Stimulated activated naive CD4-positive, alpha-beta T cell (primary cell): ENCODE results near the gene OSM.

ENCODE experiments used
- DNase-seq, 6 experiments: peaks; one replicate each; lab custom pipeline; 2025; lab: John Stamatoyannopoulos, UW

The OSM gene

DNA sequence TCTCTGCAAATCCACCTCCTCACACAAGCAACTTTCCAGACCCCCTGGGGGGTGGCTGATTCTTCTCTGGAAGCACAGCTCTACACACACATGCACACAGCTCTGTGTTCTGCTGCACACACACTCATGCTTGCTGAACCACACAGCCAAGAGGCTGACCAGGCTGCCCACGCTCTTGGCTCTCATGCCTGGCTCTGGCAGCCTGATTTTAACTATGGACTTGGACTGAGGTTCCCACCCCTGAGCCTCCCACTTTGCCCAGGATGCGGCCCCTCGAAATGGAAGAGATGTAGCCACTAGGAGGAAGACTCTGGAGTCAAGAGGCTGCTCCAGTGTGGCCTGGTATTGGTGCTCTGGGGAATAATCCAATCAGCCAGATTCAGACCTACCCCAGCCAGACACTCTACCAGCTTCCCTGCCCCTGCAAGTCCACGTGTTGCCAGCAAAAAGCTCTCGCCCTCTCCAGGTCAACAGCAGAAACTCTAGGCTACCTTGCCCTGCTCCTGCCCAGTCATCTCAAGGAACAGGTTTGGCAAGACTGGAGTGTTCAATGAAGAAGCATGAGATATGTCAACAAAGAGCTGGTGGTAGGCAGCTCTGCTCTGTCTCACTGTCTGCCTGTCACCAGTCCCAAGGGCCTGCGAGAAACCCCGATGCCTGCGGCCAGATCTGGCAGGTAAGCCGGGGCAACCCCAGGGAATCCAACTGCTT lies 31.5 kb upstream of the OSM start:
- no peak for DNase-seq

DNA sequence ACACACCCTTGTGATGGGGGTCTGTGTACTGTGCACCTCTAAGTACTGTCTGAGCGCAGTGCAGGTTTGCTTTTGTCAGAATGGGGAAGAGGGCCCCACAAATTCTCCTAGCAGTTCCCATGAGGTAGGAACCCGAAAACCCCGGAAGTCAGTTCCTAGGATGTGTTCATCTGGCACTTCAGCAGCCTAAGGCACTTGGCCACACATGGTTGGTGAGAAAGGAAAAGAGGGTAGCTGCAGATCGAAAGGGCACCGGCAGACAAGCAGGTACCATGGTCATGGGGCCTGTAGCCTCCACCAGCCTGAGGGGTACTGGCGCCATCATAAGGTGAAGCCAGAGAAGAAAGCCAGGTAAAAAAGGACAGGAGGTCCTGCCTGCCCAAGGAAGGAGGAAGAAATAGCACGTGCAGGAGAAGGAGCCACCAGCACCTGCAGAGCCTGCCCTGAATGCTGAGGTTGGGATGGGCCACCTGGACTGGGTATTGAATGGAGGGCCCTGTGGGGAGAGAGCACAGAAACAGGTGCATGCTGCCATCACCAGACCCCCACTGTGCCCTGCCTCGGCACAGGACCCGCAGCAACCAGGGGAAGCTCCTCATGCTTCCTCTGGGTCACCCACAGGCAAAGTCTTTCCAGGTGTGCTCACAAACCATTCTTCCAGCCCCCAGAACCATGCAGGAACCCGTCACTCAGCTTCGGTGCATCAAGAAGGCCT lies 30.8 kb upstream of the OSM start:
- DNase-seq, result no peak

DNA sequence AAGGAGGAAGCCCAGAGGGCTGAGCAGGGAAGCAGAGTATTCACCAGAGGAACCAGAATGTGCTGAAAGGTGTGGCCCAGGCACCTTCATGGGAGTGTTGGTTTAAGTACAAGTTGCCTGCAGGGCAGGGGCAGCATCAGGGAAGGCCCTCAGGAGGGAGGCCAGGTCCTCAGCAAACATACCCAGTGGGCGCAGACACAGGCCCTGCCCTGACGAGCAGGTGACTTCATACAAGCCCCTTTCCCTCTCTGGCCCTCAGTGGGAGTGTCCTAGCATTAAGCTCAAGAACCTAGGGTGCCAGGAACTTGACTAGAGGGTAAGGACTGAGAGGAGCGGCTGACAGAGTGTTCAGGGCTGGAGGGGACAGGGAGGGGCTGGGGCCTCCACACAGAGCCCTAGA lies 30.2 kb upstream of the OSM start:
- DNase-seq, result peak in 1 of 6 experiments; percentile 24

DNA sequence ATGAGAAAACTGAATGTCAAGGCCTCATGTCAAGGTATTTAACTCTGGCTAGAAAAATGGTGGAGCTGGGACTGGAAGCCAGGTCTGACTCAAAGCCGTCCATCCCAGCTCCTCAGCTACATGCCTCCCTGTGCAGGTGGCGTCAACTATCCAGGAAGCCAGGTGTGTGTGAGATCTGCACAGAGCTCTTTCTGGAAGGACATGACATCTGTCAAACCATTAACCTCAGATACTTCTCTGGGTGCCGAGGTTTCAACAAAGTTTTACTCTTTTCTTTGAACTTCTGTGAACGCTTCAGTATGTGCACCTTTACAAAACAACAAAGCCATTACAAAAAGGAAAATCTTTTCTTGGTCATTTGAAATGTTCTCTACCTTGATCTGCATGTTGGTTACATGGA lies 29.7 kb upstream of the OSM start:
- DNase-seq, result peak in 3 of 6 experiments; percentile 44 to 60 (median 58)

- DNase-seq, result no peak
Measured at GRCh38 chr22:30295576-30295975, 28.9 kb upstream of the OSM start.

DNA sequence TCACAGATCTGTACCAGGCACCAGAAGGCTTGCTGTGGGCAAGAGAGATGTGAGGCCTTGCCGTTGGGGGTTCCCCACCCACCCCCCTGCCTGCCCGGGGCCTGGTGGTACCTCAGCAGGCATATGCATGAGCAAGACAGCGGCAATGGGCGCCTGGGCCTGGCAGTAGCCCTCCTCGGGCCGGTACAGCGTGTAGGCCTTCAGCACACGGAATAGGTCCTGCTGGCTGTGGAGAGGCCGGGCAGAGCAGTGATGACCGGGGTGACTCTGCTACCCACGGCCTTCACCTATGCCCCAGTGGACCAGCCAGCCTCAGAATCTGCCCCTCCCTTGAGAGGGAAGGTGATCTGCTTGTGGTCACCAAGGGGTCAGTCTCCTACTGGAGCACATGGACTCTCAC lies 28.2 kb upstream of the OSM start:
- no peak for DNase-seq

- no peak for DNase-seq
Measured at GRCh38 chr22:30294066-30294465, 27.4 kb upstream of the OSM start.

DNA sequence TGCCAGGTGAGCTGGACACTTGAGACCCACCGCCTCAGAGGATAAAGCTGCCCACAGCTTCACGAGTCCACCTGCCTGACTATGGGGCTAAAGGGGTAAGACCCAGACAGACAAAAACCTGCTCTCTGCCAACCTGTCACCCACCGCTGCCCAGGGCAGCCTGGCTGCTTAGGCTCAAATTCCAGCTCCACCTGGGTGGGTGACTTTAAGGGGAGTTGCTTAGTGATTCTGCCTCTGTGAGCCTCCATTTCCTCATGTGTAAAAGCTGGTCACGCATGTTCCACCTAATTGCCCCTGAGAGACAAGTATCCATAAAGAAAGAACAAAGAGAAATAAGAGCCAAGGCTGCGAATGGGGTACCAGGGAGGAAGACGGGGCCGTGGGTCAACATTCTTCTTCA lies 26.4 kb upstream of the OSM start:
- no peak for DNase-seq

DNA sequence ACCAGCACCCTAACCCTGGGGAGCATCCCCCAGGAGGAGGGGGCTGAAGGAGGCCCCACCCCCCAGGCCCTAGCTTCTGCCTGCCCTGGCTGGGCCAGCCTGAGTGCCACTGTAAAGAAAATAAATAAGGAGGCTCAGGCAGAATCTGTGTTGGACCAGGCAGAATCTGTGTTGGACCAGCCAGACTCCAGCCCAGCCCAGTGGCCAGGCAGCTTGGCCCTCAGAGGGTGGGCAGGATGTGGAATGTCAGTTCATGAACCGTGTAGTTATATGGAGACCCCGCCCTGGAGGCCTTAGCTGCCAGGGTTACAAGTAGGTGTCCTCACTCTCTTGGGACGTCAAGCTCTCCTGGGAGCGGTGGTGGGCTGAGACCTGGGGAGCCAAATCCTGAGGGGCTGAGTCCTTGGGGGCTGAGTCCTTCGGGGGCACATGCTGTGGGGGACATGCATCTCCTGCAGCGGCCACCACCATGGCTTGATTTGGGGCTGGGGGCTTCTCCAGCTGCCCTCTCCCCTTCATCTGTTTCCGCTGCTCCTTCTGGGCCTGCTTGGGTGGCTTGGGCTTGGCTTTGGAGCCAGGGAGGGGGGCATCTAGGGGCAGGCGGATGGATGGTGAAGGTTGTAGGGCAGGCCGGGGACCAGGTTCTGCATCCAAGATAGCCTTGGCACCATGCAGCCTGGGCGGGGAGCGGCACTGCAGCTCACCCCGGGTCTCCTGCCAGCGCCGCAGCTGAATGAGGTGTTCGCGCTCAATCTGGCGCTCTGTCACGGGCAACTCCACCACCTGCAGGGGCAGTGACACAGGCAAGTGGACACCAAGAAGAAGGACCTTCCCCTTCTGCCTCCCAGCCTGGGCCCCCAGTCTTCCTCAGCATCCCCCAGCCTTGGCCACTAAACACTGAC lies 25.7 kb upstream of the OSM start:
- DNase-seq, result no peak

GRCh38 chr22:30291058-30291892 lies 24.6 kb upstream of the OSM start:
- DNase-seq, result no peak

DNA sequence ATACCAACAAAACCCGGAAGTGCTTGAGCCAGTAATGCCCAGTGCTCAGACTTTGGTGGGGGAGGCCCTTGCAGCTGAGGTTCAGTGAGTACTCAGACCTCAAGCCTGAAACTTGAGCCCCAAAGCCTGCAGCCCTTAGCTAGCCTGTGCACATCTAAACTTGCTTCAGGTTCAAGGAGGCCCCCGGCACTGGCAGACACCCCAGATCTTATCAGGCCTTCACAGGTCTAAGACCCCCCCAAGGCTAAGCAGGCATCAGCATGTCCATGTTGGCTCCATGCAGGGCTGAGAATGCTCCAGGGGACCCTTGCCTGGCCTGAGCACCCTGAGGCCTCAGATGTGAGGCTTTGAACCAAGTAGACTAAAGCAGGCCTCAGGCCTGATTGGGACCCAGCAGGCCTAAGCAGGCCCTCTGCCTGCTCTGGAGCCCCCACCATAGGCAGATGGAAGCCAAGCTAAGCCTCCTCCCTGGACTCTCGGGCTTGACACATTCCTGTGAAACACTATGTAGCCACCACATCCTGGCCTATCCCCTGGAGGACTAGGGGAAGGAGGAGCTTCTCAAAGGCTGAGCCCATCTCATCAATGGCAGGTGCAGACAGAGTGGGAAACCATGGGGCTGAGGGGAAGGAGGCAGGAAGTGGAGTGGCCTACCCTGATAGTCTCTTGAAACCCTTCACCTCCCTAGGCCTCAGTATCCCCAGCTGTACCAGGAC lies 23.8 kb upstream of the OSM start:
- DNase-seq, result peak in 1 of 6 experiments; percentile 31

DNA sequence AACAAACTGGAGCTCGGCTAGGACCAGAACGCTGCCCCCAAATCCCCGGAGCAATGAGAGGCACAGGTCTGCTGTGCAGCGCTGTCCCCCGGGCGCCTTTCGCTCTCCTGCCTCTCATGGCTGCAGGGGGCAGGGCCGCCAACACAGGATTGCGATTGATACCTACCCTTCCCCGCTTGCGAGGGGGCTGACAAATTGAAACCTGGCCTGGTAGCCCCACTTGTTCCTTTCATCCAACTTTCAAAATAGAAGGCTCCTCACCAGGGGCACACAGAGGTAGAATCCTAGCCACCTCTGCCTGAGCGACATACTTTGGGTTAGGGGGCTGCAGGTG lies 23.3 kb upstream of the OSM start:
- peak in 1 of 6 experiments; percentile 64 for DNase-seq

DNA sequence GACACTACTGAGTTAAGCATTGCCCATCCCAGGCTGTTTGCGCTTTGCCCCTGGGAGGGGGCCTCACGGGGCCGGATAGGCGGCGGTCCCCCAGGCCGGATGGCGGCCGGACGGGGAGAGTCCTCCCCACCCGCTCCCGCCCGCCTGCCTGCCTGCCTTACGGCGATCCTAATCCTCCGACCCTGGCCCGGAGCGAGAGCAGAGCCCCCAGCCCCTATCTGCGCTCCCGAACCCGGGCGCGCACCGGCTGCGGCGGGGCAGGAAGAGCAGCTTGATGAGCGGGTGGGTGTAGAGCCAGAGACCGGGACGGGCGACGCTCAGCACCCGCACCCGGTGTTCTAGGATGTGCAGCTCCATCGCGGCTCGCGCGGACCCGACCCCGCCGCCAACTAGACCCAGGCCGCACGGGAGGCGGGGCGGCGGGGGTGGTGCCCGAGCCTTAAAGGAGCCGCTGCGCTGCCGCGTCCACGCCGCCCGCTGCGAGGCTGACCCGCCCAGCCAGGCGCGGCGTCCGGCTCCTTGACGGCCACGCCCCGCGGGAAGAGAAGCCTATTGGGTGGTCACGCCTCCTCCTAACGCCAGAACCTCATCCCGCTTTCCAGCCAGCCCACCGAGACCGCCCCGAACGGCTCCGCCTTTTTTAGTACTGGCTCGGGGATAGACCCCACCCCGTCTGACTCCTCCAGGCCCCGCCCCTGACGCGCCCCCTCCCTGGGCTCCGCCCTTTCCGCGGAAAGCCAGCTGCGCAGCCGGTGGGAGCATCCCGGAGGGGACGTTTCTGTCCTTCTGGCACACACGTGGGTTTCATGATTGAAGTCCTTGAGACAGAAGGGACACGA lies 22.7 kb upstream of the OSM start, which contains the start of gene CASTOR1:
TSS of gene CASTOR1 (minus strand) at position 365 of the 839 bp plus-strand sequence. CDS start at position 357, 8 bp downstream.
- peak; percentile 70 to 89 (median 86) for DNase-seq

GRCh38 chr22:30288419-30289140 lies 21.9 kb upstream of the OSM start:
- peak in 2 of 6 experiments; percentile 42 to 65 for DNase-seq

- peak; percentile 81 to 92 (median 83) for DNase-seq
Measured at GRCh38 chr22:30287648-30288418, 21.2 kb upstream of the OSM start.

DNA sequence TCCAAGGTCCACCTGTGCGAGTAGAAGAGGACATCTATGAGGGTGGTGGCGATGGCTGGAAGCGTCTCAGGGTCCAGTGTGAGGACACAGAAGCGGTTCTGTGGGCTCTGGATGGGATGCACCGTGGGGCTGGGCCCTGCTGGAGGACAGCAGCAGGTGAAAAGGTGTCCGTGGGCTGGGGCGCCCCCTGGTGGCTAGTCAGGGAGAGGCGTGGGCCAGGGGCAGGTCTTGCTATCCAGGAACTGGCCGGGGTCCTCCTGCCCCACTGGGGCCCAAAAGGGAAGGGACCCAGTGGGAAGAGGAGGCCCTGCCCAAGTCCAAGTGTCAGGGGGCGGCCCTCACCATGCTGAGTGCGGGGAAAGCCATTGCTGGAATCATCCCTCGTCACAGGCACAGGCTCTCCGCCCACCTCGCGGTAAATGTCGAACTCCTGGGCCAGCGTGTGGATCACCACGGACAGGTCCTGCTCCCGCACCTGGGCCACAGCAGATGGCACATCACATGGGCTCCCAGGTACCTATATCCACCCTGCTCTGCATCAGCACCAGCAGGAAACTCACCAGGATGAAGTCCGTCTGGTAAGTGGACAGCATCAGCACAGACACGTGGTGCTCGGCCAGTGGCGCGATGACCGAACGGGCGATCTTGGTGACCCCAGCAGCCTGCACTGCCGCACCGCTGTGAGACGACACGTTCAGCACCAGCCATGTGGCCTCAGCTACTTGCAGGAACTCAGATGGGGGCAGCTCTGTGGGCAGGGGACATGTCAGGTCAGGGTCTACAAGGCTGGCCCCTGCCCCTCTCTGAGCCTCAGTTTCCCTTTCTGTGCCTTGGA lies 20.4 kb upstream of the OSM start:
- peak; percentile 66 to 90 (median 78) for DNase-seq

- no peak for DNase-seq
Measured at GRCh38 chr22:30286331-30286730, 19.7 kb upstream of the OSM start.

DNA sequence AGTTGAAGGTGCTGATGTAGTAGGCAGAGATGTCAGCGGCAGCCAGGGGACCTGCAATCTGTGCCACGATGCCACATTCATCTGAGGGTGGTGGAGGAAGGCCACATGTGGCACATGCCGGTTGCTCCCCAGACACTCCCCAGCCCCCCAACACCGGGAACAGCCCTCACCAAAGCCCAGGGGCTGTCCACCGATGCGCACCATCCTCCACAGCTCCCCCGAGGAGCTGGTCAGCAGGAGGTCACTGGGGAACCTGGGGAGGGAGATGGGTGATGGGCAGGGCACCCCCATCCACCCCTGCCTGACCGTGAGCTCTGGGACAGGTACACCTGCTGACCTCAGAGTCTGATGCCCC lies 19.2 kb upstream of the OSM start:
- no peak for DNase-seq
